Tracheal epithelial cell (primary cell): ENCODE measurements around the gene SPDEF. TPM values are rescaled to one million over a fixed set of nuclear protein-coding genes. Genes with fewer than 3 reads are reported as not detected.

Source experiments
- total RNA-seq: library from RNA; depleted of rRNA; stranded (reverse); fragments of >200 nt; gene quantifications from 2 replicates; pipeline ENCODE4 v1.2.1, GENCODE V29; 2014

The SPDEF gene
- 3.8 and 8.7 TPM in 2 replicates for total RNA-seq

DNA sequence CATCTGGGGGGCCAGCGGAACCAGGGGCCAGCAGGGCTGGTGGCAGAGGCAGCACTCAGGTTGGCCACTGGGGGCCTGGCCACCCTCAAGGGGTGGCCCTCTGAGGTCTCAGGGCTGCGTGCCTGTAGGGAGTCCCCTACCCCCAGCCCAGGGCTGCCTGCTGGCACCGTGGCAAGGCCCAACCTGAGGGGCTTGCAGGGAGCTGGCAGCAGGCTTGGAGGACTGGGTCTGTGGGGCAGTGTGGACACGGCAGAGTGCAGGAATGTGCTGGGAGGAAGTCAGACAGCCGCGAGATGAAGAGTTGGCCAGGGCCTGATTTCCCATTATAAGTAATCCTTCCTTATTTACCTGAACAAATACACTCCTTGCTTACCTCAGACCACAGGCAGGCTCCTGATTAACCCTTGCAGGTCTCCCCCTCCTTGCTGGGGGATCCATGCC, at the start of gene SPDEF:
Gene SPDEF, minus strand, starts transcription at position 299 of the 441 bp plus-strand sequence. CDS start 11,874 bp downstream, outside the sequence.

Other genes with a start within 250 kb of the SPDEF start
- 11.6 and 29.6 TPM in 2 replicates for gene NUDT3, start 163.7 kb downstream of the SPDEF start, total RNA-seq
- gene RPS10, start 130.3 kb downstream of the SPDEF start, total RNA-seq, result 4,851 and 7,268 TPM in 2 replicates
- not detected in 2 replicates for gene PACSIN1, start 90.3 kb downstream of the SPDEF start, total RNA-seq
- 48.9 and 52.4 TPM in 2 replicates for gene ILRUN, start 140.4 kb upstream of the SPDEF start, total RNA-seq
- gene SNRPC, start 201.2 kb upstream of the SPDEF start, total RNA-seq, result 40.0 and 51.8 TPM in 2 replicates
- 6.0 and 12.4 TPM in 2 replicates for gene BLTP3A, start 235.8 kb upstream of the SPDEF start, total RNA-seq